Endothelial cell of umbilical vein (primary cell): Measurements from ENCODE around the gene EPSTI1. TPM values are rescaled to one million over a fixed set of nuclear protein-coding genes. Genes with fewer than 3 reads are reported as not detected.

Experiments
- BruUV-seq: library from RNA; stranded (reverse); fragments of 400-500 nt; replicated peaks from 2 replicates; lab custom pipeline; 2021; lab: Mats Ljungman, UMichigan
- CTCF ChIA-PET: fragments of 300-600, 350-600 bp; sonication (Branson Sonifier 250); formaldehyde crosslinking; loops from one replicate; lab custom pipeline; 2021; ENCODE audit warnings: antibody characterized with exemption, inconsistent platforms; lab: Charles Lee
- POLR2A ChIA-PET: fragments of 300-600, 350-600 bp; sonication (Branson Sonifier 250); formaldehyde crosslinking; loops from one replicate; lab custom pipeline; 2021; ENCODE audit warnings: antibody characterized with exemption, inconsistent platforms; lab: Charles Lee
- DNase-seq: peaks from one replicate; pipeline ENCODE4 v3.0.0-alpha.2; 2011; ENCODE audit warnings: low read depth, low spot score
- FAIRE-seq: peaks from 2 replicates; lab custom pipeline; 2011; peaks lifted over from hg19 to GRCh38; lab: Jason Lieb, UNC
- H2AFZ ChIP-seq: 2 replicates; pipeline ENCODE4 v1.6.0; 2012; ENCODE audit warnings: low read depth, low read length, control low read depth, inconsistent platforms
- H3K27ac ChIP-seq: 2 replicates; pipeline ENCODE4 v1.5.1; 2011; ENCODE audit warnings: low read depth, mild to moderate bottlenecking, control low read depth, low read length, moderate library complexity; ENCODE audit not compliant: insufficient read depth
- H3K27me3 ChIP-seq, 2 experiments: 2 replicates each; pipeline versions ENCODE4 v1.6.0 to v1.6.1; 2011; ENCODE audit warnings: low read length in 2 of 2, mixed read lengths in 1 of 2; ENCODE audit not compliant: control insufficient read depth in 2 of 2, insufficient read depth in 2 of 2
- H3K36me3 ChIP-seq, 2 experiments: 2 replicates in 1 of 2; 3 replicates in 1 of 2; pipeline ENCODE4 v1.5.1; 2011; ENCODE audit warnings: low read length in 2 of 2, mild to moderate bottlenecking in 1 of 2, moderate library complexity in 1 of 2; ENCODE audit not compliant: control insufficient read depth in 2 of 2, insufficient read depth in 2 of 2; ENCODE audit errors: extremely low read depth in 1 of 2
- H3K4me1 ChIP-seq: 3 replicates; pipeline ENCODE4 v1.5.1; 2011; ENCODE audit warnings: mild to moderate bottlenecking, low read length; ENCODE audit not compliant: control insufficient read depth, insufficient read depth; ENCODE audit errors: extremely low read depth
- H3K4me2 ChIP-seq: 2 replicates; pipeline ENCODE4 v1.6.1; 2011; ENCODE audit warnings: low read length, control low read depth, mixed read lengths; ENCODE audit not compliant: insufficient read depth
- H3K4me3 ChIP-seq, 3 experiments: fragments of 200-600 bp in 1 of 3; sonication (generic), shearing (Covaris generic) in 1 of 3; replicated peaks in 1 of 3; 2 replicates each; pipeline ENCODE4 v1.5.1; 2011 to 2016; ENCODE audit warnings: control low read depth in 3 of 3, low read length in 3 of 3, mild to moderate bottlenecking in 2 of 3, inconsistent platforms in 1 of 3, low read depth in 1 of 3, moderate library complexity in 1 of 3; ENCODE audit not compliant: insufficient read depth in 1 of 3
- H3K79me2 ChIP-seq: 2 replicates; pipeline ENCODE4 v1.6.0; 2012; ENCODE audit warnings: low read length, inconsistent platforms; ENCODE audit not compliant: control insufficient read depth, insufficient read depth
- H3K9ac ChIP-seq: replicated peaks from 2 replicates; pipeline ENCODE3; 2011; ENCODE audit warnings: low read length, control low read depth; ENCODE audit not compliant: insufficient read depth; ENCODE audit errors: extremely low read depth
- H3K9me1 ChIP-seq: replicated peaks from 3 replicates; pipeline ENCODE4 v1.6.0; 2011; ENCODE audit warnings: mild to moderate bottlenecking, low read length; ENCODE audit not compliant: control insufficient read depth, insufficient read depth; ENCODE audit errors: extremely low read depth
- H3K9me3 ChIP-seq: replicated peaks from 2 replicates; pipeline ENCODE4 v1.5.1; 2012; ENCODE audit warnings: low read length, inconsistent platforms; ENCODE audit not compliant: control insufficient read depth, insufficient read depth
- H4K20me1 ChIP-seq: replicated peaks from 2 replicates; pipeline ENCODE3; 2011; ENCODE audit warnings: mild to moderate bottlenecking, low read length; ENCODE audit not compliant: control insufficient read depth, insufficient read depth; ENCODE audit errors: extremely low read depth
- CTCF ChIP-seq, 2 donors: IDR thresholded peaks; 1 replicate in 1 of 2; 2 replicates in 1 of 2; pipeline ENCODE4 v1.5.1; 2011; ENCODE audit warnings: low read length in 2 of 2, mild to moderate bottlenecking in 2 of 2, moderate library complexity in 2 of 2, control low read depth in 1 of 2, inconsistent platforms in 1 of 2, low read depth in 1 of 2; ENCODE audit not compliant: insufficient read depth in 1 of 2; ENCODE audit errors: extremely low read depth in 1 of 2
- EZH2 ChIP-seq: IDR thresholded peaks from 2 replicates; pipeline ENCODE4 v1.6.1; 2012; ENCODE audit warnings: borderline replicate concordance, low read depth, mild to moderate bottlenecking, moderate library complexity, low read length, inconsistent platforms; ENCODE audit not compliant: severe bottlenecking
- FOS ChIP-seq: IDR thresholded peaks from 2 replicates; pipeline ENCODE4 v1.6.1; 2011; ENCODE audit warnings: mild to moderate bottlenecking, low read length, moderate library complexity, borderline replicate concordance; ENCODE audit not compliant: insufficient read depth
- GATA2 ChIP-seq: IDR thresholded peaks from 2 replicates; pipeline ENCODE4 v1.7.0; 2011; ENCODE audit warnings: low read depth, mild to moderate bottlenecking, moderate library complexity, mixed read lengths, low read length; ENCODE audit not compliant: insufficient read length, insufficient read depth
- JUN ChIP-seq: IDR thresholded peaks from 2 replicates; pipeline ENCODE4 v1.6.1; 2011; ENCODE audit warnings: borderline replicate concordance, low read depth; ENCODE audit not compliant: insufficient read length, insufficient read depth
- MAX ChIP-seq: IDR thresholded peaks from 2 replicates; pipeline ENCODE4 v1.6.1; 2011; ENCODE audit not compliant: insufficient read depth, insufficient read length
- MYC ChIP-seq: IDR thresholded peaks from one replicate; pipeline ENCODE4 v1.6.1; 2011; ENCODE audit warnings: mild to moderate bottlenecking, low read depth, low read length
- POLR2A ChIP-seq: IDR thresholded peaks from 2 replicates; pipeline ENCODE4 v1.6.1; 2012; ENCODE audit warnings: low read depth, mild to moderate bottlenecking, control low read depth, low read length
- POLR2AphosphoS5 ChIP-seq: IDR thresholded peaks from 2 replicates; pipeline ENCODE4 v1.6.1; 2012; ENCODE audit warnings: low read depth, mild to moderate bottlenecking, control low read depth, low read length, moderate library complexity; ENCODE audit not compliant: insufficient read depth
- dilution Hi-C: fragments of 300-500 bp; cut with MboI; formaldehyde crosslinking; loops from one replicate; pipeline ENCODE4 v1.15.0; 2019; ENCODE audit warnings: low sequenced_read_pairs; ENCODE audit not compliant: extremely low pct_ligation_motif_present
- intact Hi-C: fragments of 100-400 bp; cut with micrococcal nuclease; formaldehyde crosslinking; loops from one replicate; pipeline ENCODE4 v1.10.0; 2022
- polyA plus RNA-seq, 4 experiments: library from polyadenylated mRNA; depleted of rRNA in 3 of 4; stranded (reverse) in 3 of 4; unstranded in 1 of 4; fragments of >200 nt; gene quantifications; 2 replicates each; pipeline versions ENCODE4 v1.2.1 to v1.2.3, GENCODE V29; 2011 to 2012; ENCODE audit warnings: missing spikeins in 1 of 4
- total RNA-seq: library from RNA; stranded (reverse); gene quantifications from 2 replicates; pipeline ENCODE4 v1.2.3, GENCODE V29; 2021

EPSTI1 gene
- total and polyA plus RNA-seq, 2 donors (not counting 3 experiments of a cell fraction or from before 2014, with no cell fraction given), result 0.77 to 3.1 TPM

GRCh38 chr13:42876887-42877545 lies 115.0 kb downstream of the EPSTI1 start:
- H3K79me2 ChIP-seq, result no peaks in the 10 kb centered on the region
- ChIA-PET POLR2A (no interaction called here), CTCF (interaction anchor here (1.3 to 2.1 kb wide), 2 partner anchors 13 to 39 kb away, joined by 3 to 6 read pairs; no protein-coding TSS in a partner anchor)
- H3K27ac ChIP-seq, result no peak overlapping the region
- no peak overlapping the region for H2AFZ ChIP-seq
- peaks cover 8% of the 10 kb centered on the region in 2 experiments for H3K27me3 ChIP-seq
- no peaks in the 10 kb centered on the region for H4K20me1 ChIP-seq
- no peaks in the 10 kb centered on the region for H3K4me1 ChIP-seq
- BruUV-seq, result no TSS peak
- no peaks in the 10 kb centered on the region for H3K36me3 ChIP-seq
- dilution Hi-C loops, result no loop called here
- H3K4me2 ChIP-seq, result no peak overlapping the region
- DNase-seq (no peak), FAIRE-seq (no peak)
- no peak for TF ChIP-seq EZH2
- no peak for TF ChIP-seq POLR2A
- TF ChIP-seq JUN, result no peak
- TF ChIP-seq FOS, result no peak
- TF ChIP-seq MAX, result no peak
- TF ChIP-seq CTCF (IDR thresholded peaks at IDR 0.05; ENCODE audit: extremely low read depth in 1 of 2, insufficient read depth in 1 of 2, low read depth in 1 of 2, low read length in 2 of 2), result no peak
- no peak for TF ChIP-seq MYC
- no peak for TF ChIP-seq POLR2AphosphoS5
- TF ChIP-seq GATA2, result no peak
- H3K9me1 ChIP-seq, result no peaks in the 10 kb centered on the region
- no peaks in the 10 kb centered on the region for H3K9me3 ChIP-seq
- intact Hi-C loops, result no loop called here
- H3K4me3 ChIP-seq, result no peak overlapping the region
- no peak overlapping the region for H3K9ac ChIP-seq
